ENCODE results near the gene ZNF839. TPM values are rescaled to one million over a fixed set of nuclear protein-coding genes. Genes with fewer than 3 reads are reported as not detected.

ZNF839 gene
- polyA plus RNA-seq, 2 donors, result 5.5 to 10.0 TPM

GRCh38 chr14:102304611-102305506 lies 14.7 kb upstream of the ZNF839 start, which contains the start of gene MOK:
Gene MOK, minus strand, starts transcription at chr14:102305164. Its CDS starts 196 bp downstream, at chr14:102304968.
- no peaks in the 10 kb centered on the region for H3K9me3 ChIP-seq (ENCODE audit: control insufficient read depth in 2 of 2, insufficient read depth in 1 of 2, low read depth in 1 of 2, low read length in 1 of 2)
- H3K27me3 ChIP-seq (ENCODE audit: control insufficient read depth in 1 of 2, insufficient read depth in 2 of 2, low read length in 2 of 2), result no peaks in the 10 kb centered on the region
- peak within 1 kb of the TSS; percentile 78 to 86 for H3K4me3 ChIP-seq (ENCODE audit: low read depth in 1 of 2, low read length in 2 of 2)
- no peaks in the 10 kb centered on the region for H3K36me3 ChIP-seq (ENCODE audit: control insufficient read depth in 2 of 2, insufficient read depth in 2 of 2, low read length in 1 of 2)
- WGBS, 2 donors, result 0 to 1% methylated on average over 51 to 53 of the region's 53 CpGs
- no peaks in the 10 kb centered on the region for H3K4me1 ChIP-seq (ENCODE audit: control insufficient read depth in 2 of 2, insufficient read depth in 2 of 2, low read length in 1 of 2)
- peak within 1 kb of the TSS in 1 of 2 donors; percentile 44 for H3K27ac ChIP-seq (ENCODE audit: low read depth in 2 of 2, low read length in 1 of 2)

DNA sequence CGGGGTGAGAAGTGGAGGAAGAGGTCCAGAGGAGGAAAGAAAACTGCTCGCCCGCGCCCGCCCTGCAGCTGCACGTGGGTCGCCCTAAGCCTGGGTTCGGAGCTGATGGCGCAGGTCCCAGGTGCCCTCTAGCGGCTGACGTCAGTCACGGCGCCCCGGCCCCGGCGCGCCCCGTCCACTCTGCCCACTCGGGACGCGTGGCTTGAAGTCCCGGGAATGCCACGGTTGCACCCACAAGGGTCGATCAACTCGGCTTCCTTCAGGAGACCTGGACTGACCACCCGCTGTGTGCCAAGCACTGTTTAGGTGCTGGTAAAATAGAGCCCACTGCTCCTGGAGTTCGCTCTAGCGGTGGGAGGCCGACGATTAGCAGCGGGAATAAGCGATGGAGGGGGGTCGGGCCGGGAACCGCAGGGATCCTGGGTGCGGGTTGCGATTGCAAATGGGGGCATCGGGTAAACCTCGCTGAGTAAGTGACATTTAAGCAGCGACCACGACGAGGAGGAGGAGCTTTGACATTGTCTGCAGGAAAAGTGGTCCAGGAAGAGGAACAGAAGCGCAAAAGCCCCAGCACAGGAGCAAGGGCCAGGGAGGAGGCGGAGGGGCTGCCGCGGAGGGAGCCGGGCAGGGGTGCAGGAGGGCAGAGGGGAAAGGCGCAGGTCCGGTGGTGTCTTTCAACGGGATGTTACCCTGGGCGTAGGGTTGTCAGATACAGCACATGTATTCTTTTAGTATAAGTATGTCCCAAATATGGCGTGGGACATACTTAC lies 5.1 kb upstream of the ZNF839 start:
- Histone ChIP-seq H3K4me1 (ENCODE audit: control insufficient read depth in 2 of 2, insufficient read depth in 2 of 2, low read length in 1 of 2) (peaks cover 3 to 9% of the 10 kb centered on the region in 2 donors), H3K36me3 (ENCODE audit: control insufficient read depth in 2 of 2, insufficient read depth in 2 of 2, low read length in 1 of 2) (no peaks in the 10 kb centered on the region), H3K4me3 (ENCODE audit: low read depth in 1 of 2, low read length in 2 of 2) (peak overlapping the region; percentile 42 to 53), H3K27me3 (ENCODE audit: control insufficient read depth in 1 of 2, insufficient read depth in 2 of 2, low read length in 2 of 2) (no peaks in the 10 kb centered on the region), H3K27ac (ENCODE audit: low read depth in 2 of 2, low read length in 1 of 2) (no peak overlapping the region), H3K9me3 (ENCODE audit: control insufficient read depth in 2 of 2, insufficient read depth in 1 of 2, low read depth in 1 of 2, low read length in 1 of 2) (no peaks in the 10 kb centered on the region)
- WGBS, 2 donors, result 7% methylated on average over 52 of the region's 52 CpGs

- no peaks in the 10 kb centered on the region for H3K27me3 ChIP-seq (ENCODE audit: control insufficient read depth in 1 of 2, insufficient read depth in 2 of 2, low read length in 2 of 2)
- H3K9me3 ChIP-seq (ENCODE audit: control insufficient read depth in 2 of 2, insufficient read depth in 1 of 2, low read depth in 1 of 2, low read length in 1 of 2), result no peaks in the 10 kb centered on the region
- no peak overlapping the region for H3K27ac ChIP-seq (ENCODE audit: low read depth in 2 of 2, low read length in 1 of 2)
- WGBS, 2 donors, result 91 to 92% methylated on average over 6 of the region's 6 CpGs
- no peaks in the 10 kb centered on the region for H3K36me3 ChIP-seq (ENCODE audit: control insufficient read depth in 2 of 2, insufficient read depth in 2 of 2, low read length in 1 of 2)
- peaks cover 3 to 9% of the 10 kb centered on the region in 2 donors for H3K4me1 ChIP-seq (ENCODE audit: control insufficient read depth in 2 of 2, insufficient read depth in 2 of 2, low read length in 1 of 2)
- H3K4me3 ChIP-seq (ENCODE audit: low read depth in 1 of 2, low read length in 2 of 2), result no peak overlapping the region
Measured at GRCh38 chr14:102315121-102315520, 4.4 kb upstream of the ZNF839 start.

DNA sequence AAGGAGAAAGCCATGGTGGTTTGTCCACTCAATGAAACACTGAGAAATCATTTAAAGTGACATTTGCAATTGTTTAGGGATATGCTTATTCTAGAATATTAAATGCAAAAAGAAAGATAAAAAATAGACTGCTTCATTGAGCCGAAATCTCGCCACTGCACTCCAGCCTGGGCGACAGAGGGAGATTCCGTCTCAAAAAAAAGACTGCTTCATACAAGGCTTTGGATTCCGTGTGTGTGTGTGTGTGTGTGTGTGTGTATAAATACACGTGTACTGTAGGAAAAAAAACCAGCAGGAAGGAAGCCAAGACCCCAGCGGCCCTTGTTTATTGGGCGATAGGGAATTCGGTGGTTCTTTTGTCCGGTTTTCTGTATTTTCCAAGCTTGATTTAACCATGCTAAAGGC lies 3.2 kb upstream of the ZNF839 start:
- Histone ChIP-seq H3K9me3 (ENCODE audit: control insufficient read depth in 2 of 2, insufficient read depth in 1 of 2, low read depth in 1 of 2, low read length in 1 of 2) (no peaks in the 10 kb centered on the region), H3K4me1 (ENCODE audit: control insufficient read depth in 2 of 2, insufficient read depth in 2 of 2, low read length in 1 of 2) (peaks cover 3 to 9% of the 10 kb centered on the region in 2 donors), H3K27me3 (ENCODE audit: control insufficient read depth in 1 of 2, insufficient read depth in 2 of 2, low read length in 2 of 2) (no peaks in the 10 kb centered on the region), H3K4me3 (ENCODE audit: low read depth in 1 of 2, low read length in 2 of 2) (peak overlapping the region; percentile 39 to 51), H3K27ac (ENCODE audit: low read depth in 2 of 2, low read length in 1 of 2) (peak overlapping the region; percentile 50 to 57), H3K36me3 (ENCODE audit: control insufficient read depth in 2 of 2, insufficient read depth in 2 of 2, low read length in 1 of 2) (no peaks in the 10 kb centered on the region)
- 1 to 3% methylated on average over 10 of the region's 10 CpGs for WGBS, 2 donors

DNA sequence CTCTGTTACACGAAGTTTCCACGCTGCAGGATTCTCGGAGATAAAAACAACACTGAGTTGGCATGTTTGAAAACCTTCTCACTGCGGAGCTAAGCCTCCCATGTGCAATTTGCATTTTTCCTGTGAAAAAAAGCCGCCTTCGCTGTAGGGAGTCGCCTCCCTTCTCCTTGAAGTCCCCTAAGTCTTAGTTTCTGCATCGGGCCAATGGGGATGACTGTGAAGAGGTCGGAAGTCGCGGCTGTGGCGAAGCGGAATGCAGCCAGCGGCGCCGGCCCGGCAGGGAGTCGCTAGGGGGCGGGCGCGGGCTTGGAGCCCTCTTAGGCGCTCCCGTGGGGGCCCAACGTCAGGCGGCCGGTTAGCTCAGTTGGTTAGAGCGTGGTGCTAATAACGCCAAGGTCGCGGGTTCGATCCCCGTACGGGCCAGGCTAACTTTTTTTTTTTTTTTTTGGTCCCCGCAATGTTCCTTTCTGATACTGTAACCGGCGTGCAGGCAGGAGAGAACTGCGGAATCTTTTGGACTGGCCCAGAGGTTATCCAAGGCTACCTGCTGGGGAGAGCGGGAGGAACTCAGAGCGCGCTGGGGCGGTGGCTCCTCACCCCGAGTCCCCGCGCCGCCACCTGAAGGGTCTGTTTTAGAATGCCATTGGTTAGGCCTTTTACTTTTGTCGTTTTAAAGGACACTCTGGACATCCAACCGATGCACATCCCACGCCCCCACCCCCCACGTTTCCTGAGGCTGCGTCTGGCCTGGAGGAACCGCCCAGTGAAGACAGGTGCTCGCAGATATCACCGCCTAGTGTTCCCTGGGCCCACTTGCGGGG lies 2.6 kb upstream of the ZNF839 start:
- WGBS, 2 donors, result 0 to 1% methylated on average over 50 to 54 of the region's 54 CpGs
- no peaks in the 10 kb centered on the region for H3K27me3 ChIP-seq (ENCODE audit: control insufficient read depth in 1 of 2, insufficient read depth in 2 of 2, low read length in 2 of 2)
- H3K27ac ChIP-seq (ENCODE audit: low read depth in 2 of 2, low read length in 1 of 2), result peak overlapping the region; percentile 83 to 94
- peaks cover 3 to 9% of the 10 kb centered on the region in 2 donors for H3K4me1 ChIP-seq (ENCODE audit: control insufficient read depth in 2 of 2, insufficient read depth in 2 of 2, low read length in 1 of 2)
- H3K4me3 ChIP-seq (ENCODE audit: low read depth in 1 of 2, low read length in 2 of 2), result peak overlapping the region; percentile 51
- no peaks in the 10 kb centered on the region for H3K36me3 ChIP-seq (ENCODE audit: control insufficient read depth in 2 of 2, insufficient read depth in 2 of 2, low read length in 1 of 2)
- H3K9me3 ChIP-seq (ENCODE audit: control insufficient read depth in 2 of 2, insufficient read depth in 1 of 2, low read depth in 1 of 2, low read length in 1 of 2), result no peaks in the 10 kb centered on the region

GRCh38 chr14:102317564-102318248 lies 1.8 kb upstream of the ZNF839 start:
- Histone ChIP-seq H3K36me3 (ENCODE audit: control insufficient read depth in 2 of 2, insufficient read depth in 2 of 2, low read length in 1 of 2) (no peaks in the 10 kb centered on the region), H3K9me3 (ENCODE audit: control insufficient read depth in 2 of 2, insufficient read depth in 1 of 2, low read depth in 1 of 2, low read length in 1 of 2) (no peaks in the 10 kb centered on the region), H3K27ac (ENCODE audit: low read depth in 2 of 2, low read length in 1 of 2) (peak overlapping the region; percentile 83 to 94), H3K4me1 (ENCODE audit: control insufficient read depth in 2 of 2, insufficient read depth in 2 of 2, low read length in 1 of 2) (peaks cover 3 to 9% of the 10 kb centered on the region in 2 donors), H3K27me3 (ENCODE audit: control insufficient read depth in 1 of 2, insufficient read depth in 2 of 2, low read length in 2 of 2) (no peaks in the 10 kb centered on the region), H3K4me3 (ENCODE audit: low read depth in 1 of 2, low read length in 2 of 2) (peak overlapping the region; percentile 51)
- WGBS, 2 donors, result 48 to 49% methylated on average over 12 of the region's 12 CpGs

DNA sequence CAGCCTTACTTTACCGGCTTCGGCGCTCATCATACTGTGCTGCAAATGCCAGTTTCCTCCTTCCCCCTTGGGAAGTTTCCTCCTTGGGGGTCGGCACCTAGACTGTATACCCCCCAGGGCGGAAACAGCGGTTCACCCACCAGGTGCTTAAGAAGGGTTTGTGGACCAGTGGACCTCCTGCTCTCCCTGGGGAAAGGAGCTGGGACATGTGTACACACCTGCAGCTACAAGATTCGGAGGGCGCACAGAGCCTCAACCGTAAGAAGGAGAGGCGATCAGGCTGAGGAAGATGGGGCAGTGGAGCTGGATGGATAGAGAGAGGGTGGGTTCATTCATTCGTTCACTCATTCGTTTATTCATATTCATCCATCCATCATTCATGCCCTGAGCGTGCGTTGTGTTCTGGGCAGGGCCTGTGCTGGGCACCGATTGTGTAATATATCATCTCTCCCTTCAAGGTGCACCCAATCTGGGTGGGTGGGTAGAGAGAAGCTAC lies 717 bp upstream of the ZNF839 start:
- Histone ChIP-seq H3K4me1 (ENCODE audit: control insufficient read depth in 2 of 2, insufficient read depth in 2 of 2, low read length in 1 of 2) (peaks cover 0 to 9% of the 10 kb centered on the region in 2 donors), H3K4me3 (ENCODE audit: low read depth in 1 of 2, low read length in 2 of 2) (peak overlapping the region; percentile 85 to 98), H3K27me3 (ENCODE audit: control insufficient read depth in 1 of 2, insufficient read depth in 2 of 2, low read length in 2 of 2) (no peaks in the 10 kb centered on the region), H3K27ac (ENCODE audit: low read depth in 2 of 2, low read length in 1 of 2) (peak overlapping the region; percentile 95 to 96), H3K9me3 (ENCODE audit: control insufficient read depth in 2 of 2, insufficient read depth in 1 of 2, low read depth in 1 of 2, low read length in 1 of 2) (no peaks in the 10 kb centered on the region), H3K36me3 (ENCODE audit: control insufficient read depth in 2 of 2, insufficient read depth in 2 of 2, low read length in 1 of 2) (no peaks in the 10 kb centered on the region)
- 59 to 65% methylated on average over 15 of the region's 15 CpGs for WGBS, 2 donors

GRCh38 chr14:102320033-102320660 lies 601 bp downstream of the ZNF839 start:
- WGBS, 2 donors, result 4 to 8% methylated on average over 19 to 30 of the region's 30 CpGs
- H3K27ac ChIP-seq (ENCODE audit: low read depth in 2 of 2, low read length in 1 of 2), result peak overlapping the region; percentile 95 to 96
- no peaks in the 10 kb centered on the region for H3K27me3 ChIP-seq (ENCODE audit: control insufficient read depth in 1 of 2, insufficient read depth in 2 of 2, low read length in 2 of 2)
- H3K9me3 ChIP-seq (ENCODE audit: control insufficient read depth in 2 of 2, insufficient read depth in 1 of 2, low read depth in 1 of 2, low read length in 1 of 2), result no peaks in the 10 kb centered on the region
- H3K36me3 ChIP-seq (ENCODE audit: control insufficient read depth in 2 of 2, insufficient read depth in 2 of 2, low read length in 1 of 2), result no peaks in the 10 kb centered on the region
- H3K4me3 ChIP-seq (ENCODE audit: low read depth in 1 of 2, low read length in 2 of 2), result peak overlapping the region; percentile 85 to 98
- H3K4me1 ChIP-seq (ENCODE audit: control insufficient read depth in 2 of 2, insufficient read depth in 2 of 2, low read length in 1 of 2), result peaks cover 0 to 5% of the 10 kb centered on the region in 2 donors

All from esophagus (tissue), 2 donors.